Progenitor cell of endocrine pancreas (in vitro differentiated cells): ENCODE results near the gene LASP1NB.

Source experiments
- DNase-seq: peaks from one replicate; pipeline ENCODE4 v3.0.0; 2021; ENCODE audit warnings: low spot score; ENCODE audit not compliant: unreplicated experiment
- H3K27ac Mint-ChIP-seq: 2 replicates; pipeline ENCODE4 v1.8.0; 2021; ENCODE audit warnings: mild to moderate bottlenecking, moderate library complexity, mixed read lengths
- H3K27me3 Mint-ChIP-seq: 2 replicates; pipeline ENCODE4 v1.8.0; 2021; ENCODE audit warnings: mixed read lengths
- H3K36me3 Mint-ChIP-seq: 2 replicates; pipeline ENCODE4 v1.8.0; 2022; ENCODE audit warnings: mixed read lengths; ENCODE audit not compliant: insufficient read depth
- H3K4me1 Mint-ChIP-seq: 2 replicates; pipeline ENCODE4 v1.8.0; 2021; ENCODE audit warnings: low read depth, mixed read lengths
- H3K4me3 Mint-ChIP-seq: 2 replicates; pipeline ENCODE4 v1.8.0; 2021; ENCODE audit warnings: low read depth, mild to moderate bottlenecking, moderate library complexity, mixed read lengths
- H3K9me3 Mint-ChIP-seq: 2 replicates; pipeline ENCODE4 v1.8.0; 2021; ENCODE audit warnings: low read depth, mixed read lengths
- CTCF ChIP-seq: fragments of 200-600 bp; sonication (generic); IDR thresholded peaks from one replicate; pipeline ENCODE4 v1.5.0; 2021; ENCODE audit warnings: antibody characterized with exemption, mild to moderate bottlenecking; ENCODE audit not compliant: unreplicated experiment

LASP1NB gene

GRCh38 chr17:38897671-38898290, 27.6 kb upstream of the LASP1NB start:
- no peak overlapping the region for H3K4me3 Mint-ChIP-seq
- no peaks in the 10 kb centered on the region for H3K4me1 Mint-ChIP-seq

GRCh38 chr17:38898291-38898679, 27.1 kb upstream of the LASP1NB start:
- H3K36me3 Mint-ChIP-seq, result peaks cover 9% of the 10 kb centered on the region
- no peak overlapping the region for H3K4me3 Mint-ChIP-seq
- no peak for TF ChIP-seq CTCF
- DNase-seq, result no peak
- no peaks in the 10 kb centered on the region for H3K4me1 Mint-ChIP-seq
- H3K27me3 Mint-ChIP-seq, result no peaks in the 10 kb centered on the region
- no peaks in the 10 kb centered on the region for H3K9me3 Mint-ChIP-seq
- H3K27ac Mint-ChIP-seq, result no peak overlapping the region

More at GRCh38 chr17:38897671-38898290, 27.6 kb upstream of the LASP1NB start:
- no peak overlapping the region for H3K27ac Mint-ChIP-seq
- TF ChIP-seq CTCF, result no peak
- peaks cover 7% of the 10 kb centered on the region for H3K36me3 Mint-ChIP-seq
- H3K27me3 Mint-ChIP-seq, result no peaks in the 10 kb centered on the region
- H3K9me3 Mint-ChIP-seq, result no peaks in the 10 kb centered on the region
- DNase-seq, result no peak

- TF ChIP-seq CTCF, result no peak
- H3K4me3 Mint-ChIP-seq, result no peak overlapping the region
- no peaks in the 10 kb centered on the region for H3K4me1 Mint-ChIP-seq
- no peaks in the 10 kb centered on the region for H3K27me3 Mint-ChIP-seq
- no peak for DNase-seq
- H3K9me3 Mint-ChIP-seq, result no peaks in the 10 kb centered on the region
- peaks cover 13% of the 10 kb centered on the region for H3K36me3 Mint-ChIP-seq
- peak overlapping the region; percentile 64 for H3K27ac Mint-ChIP-seq
These were observed 26.5 kb upstream of the LASP1NB start for GRCh38 chr17:38898812-38899348.

- H3K27ac Mint-ChIP-seq, result no peak overlapping the region
- peaks cover 15% of the 10 kb centered on the region for H3K36me3 Mint-ChIP-seq
- no peak for TF ChIP-seq CTCF
- H3K27me3 Mint-ChIP-seq, result no peaks in the 10 kb centered on the region
- no peaks in the 10 kb centered on the region for H3K9me3 Mint-ChIP-seq
- no peak overlapping the region for H3K4me3 Mint-ChIP-seq
- no peaks in the 10 kb centered on the region for H3K4me1 Mint-ChIP-seq
- DNase-seq, result no peak
These were observed 26.0 kb upstream of the LASP1NB start for GRCh38 chr17:38899421-38899820.

- Mint-ChIP-seq H3K4me1 (no peaks in the 10 kb centered on the region), H3K27ac (peak overlapping the region; percentile 45), H3K9me3 (no peaks in the 10 kb centered on the region), H3K36me3 (peaks cover 21% of the 10 kb centered on the region), H3K4me3 (no peak overlapping the region), H3K27me3 (no peaks in the 10 kb centered on the region)
- no peak for TF ChIP-seq CTCF
- DNase-seq, result no peak
These were observed 24.3 kb upstream of the LASP1NB start for GRCh38 chr17:38900978-38901656.
